Occipital lobe (tissue), 2 donors: Measurements from ENCODE around the gene PWWP2B. TPM values are rescaled to one million over a fixed set of nuclear protein-coding genes. Genes with fewer than 3 reads are reported as not detected.
A peak's percentile ranks its signal among the peaks of the same experiment; 100 is the strongest.

Experiments used
- DNase-seq: peaks from one replicate; lab custom pipeline; 2025; lab: John Stamatoyannopoulos, UW
- total RNA-seq: library from RNA; depleted of rRNA; stranded (reverse); fragments of >200 nt; gene quantifications from one replicate; pipeline ENCODE4 v1.2.3, GENCODE V29; 2014

PWWP2B gene
- total RNA-seq, 1 donor from 2014 or later, result 5.6 TPM

- no peak for DNase-seq
These were observed 21.8 kb downstream of the PWWP2B start for GRCh38 chr10:132418527-132419416.

- DNase-seq, result no peak
These were observed 22.8 kb downstream of the PWWP2B start for GRCh38 chr10:132419538-132420468.

- DNase-seq, result no peak
These were observed 23.5 kb downstream of the PWWP2B start for GRCh38 chr10:132420469-132420980.

DNA sequence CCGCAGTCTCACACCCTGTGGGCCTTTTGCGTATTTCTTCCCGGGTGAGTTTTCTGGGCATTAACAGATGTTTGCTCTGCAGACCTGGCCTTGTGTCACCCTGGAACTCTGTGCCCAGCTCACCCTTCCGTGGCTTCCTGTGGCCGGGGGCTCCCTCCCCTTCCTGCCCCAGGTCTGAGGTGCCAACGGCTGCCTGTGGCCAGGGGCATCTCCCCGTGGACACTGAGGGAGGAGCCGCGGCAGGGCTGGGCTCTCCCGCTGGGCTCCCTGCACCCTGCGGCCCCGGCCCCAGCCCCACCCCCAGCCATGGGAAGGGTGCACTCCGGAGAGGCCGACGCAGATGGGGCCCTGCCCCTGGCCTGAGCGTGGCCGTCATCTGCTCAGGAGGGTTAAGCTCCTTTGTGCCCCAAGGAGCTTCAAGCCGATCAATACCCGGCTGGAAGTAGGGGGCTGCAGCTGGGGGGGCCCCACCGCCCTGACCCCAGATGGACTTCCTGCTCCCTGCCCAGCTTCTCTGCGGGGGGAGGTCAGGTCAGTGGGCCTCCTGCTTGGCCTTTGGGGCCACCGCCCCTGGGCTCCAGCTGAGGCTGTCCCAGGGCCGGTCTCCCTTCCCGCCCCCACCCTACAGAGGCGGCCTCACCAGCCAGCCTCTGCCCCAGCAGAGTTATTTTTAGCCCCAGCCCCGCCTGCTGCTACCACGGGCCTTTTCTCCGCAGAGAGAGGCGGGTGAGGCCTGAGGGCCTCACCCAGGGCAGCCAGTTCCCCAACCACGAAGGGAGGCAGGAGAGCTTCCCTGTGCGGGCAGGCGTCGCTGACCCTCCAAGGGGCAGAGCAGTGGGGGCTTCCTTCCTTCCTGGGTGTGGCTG, 24.2 kb downstream of the PWWP2B start:
- DNase-seq, result no peak

- no peak for DNase-seq
These were observed 25.1 kb downstream of the PWWP2B start for GRCh38 chr10:132421847-132422751.

- peak; percentile 26 for DNase-seq
These were observed 26.2 kb downstream of the PWWP2B start for GRCh38 chr10:132422903-132423825.

- no peak for DNase-seq
These were observed 27.2 kb downstream of the PWWP2B start for GRCh38 chr10:132423966-132424861.

DNA sequence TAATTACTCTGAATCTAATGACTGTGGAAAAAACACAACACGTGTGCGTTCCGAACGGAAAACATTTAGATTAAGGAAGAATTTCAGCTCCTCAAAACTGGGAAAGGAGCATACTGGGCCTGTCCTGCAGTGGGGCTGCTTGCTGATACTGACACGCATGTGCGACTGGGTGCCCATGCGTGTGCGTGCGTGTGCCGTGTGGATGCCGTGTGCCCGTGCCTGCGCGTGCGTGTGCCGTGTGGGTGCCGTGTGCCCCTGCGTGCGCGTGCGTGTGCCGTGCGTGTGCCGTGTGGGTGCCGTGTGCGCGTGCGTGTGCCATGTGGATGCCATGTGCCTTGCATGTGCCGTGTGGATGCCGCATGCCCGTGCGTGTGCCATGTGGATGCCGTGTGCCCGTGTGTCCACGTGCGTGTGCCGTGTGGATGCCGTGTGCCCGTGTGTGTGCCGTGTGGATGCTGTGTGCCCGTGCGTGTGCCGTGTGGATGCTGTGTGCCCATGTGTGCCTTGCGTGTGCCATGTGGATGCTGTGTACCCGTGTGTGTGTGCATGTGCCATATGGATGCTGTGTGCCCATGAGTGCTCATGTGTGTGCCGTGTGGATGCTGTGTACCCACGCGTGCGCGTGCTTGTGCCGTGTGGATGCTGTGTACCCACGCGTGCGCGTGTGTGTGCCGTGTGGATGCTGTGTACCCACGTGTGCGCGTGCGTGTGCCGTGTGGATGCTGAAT, 28.2 kb downstream of the PWWP2B start:
- DNase-seq, result no peak

GRCh38 chr10:132425757-132426155, 28.8 kb downstream of the PWWP2B start:
- DNase-seq, result no peak

GRCh38 chr10:132427006-132427771, 30.2 kb downstream of the PWWP2B start:
- no peak for DNase-seq

DNA sequence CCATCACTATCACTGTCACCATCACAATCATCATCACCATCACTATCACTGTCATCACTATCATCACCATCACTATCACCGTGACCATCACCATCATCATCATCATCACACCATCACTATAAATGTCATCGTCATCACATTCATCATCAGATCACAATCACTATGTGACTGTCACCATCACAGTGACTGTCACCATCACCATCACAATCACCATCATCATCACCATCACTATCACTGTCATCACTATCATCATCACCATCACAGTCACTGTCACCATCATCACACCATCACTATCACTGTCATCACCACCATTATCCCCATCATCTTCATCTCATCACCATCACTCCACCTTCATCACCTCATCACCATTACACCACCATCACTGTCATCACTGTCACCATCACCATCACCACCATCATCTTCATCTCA, 31.0 kb downstream of the PWWP2B start:
- DNase-seq, result no peak

- no peak for DNase-seq
These were observed 31.5 kb downstream of the PWWP2B start for GRCh38 chr10:132428486-132428995.

DNA sequence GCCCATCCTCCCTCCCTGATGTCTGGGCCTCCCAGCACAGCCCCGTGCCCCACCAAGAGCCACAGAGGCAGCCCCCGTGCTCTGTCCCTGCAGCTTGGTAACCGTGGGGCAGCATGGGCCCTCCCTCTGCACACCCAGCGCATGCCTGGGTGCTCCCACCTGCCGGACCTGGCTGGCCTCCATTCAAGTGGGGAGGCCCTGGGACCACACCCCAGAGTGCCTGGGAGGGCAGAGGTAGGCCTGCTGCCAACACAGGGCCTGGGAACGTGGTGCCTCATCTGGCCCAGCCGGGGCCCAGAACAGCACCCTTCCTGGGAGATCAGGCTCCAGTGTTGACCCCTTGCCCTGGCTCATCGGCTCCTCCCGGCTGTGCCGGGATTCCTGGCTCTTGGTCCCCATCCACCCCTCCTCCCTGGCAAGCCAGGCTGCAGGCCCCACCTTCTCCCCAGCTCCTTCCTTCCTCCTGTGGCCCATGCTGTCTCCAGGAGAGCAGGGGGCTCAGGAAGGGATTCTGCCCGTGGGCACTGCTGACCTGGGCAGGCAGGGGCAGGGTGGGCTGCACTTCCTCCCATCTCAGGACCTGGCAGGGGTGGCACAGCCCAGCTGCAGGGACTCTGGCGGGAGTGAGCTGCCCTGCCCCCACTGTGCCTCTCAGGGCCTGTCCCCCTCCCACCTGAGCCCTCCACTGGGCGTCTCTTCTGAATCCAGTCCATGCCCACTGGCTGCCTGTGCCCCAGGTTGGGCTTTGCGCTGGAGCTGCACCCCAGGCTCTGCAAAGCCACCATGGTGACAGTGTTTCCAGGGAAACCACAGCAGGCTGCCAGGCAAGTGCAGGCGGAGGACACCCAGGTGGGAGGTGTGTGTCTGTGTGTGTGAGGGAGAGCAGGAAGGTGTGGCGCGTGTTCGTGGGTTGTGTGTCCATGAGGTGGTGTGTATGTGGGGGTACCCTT, 32.6 kb downstream of the PWWP2B start:
- peak; percentile 52 for DNase-seq

- no peak for DNase-seq
These were observed 33.3 kb downstream of the PWWP2B start for GRCh38 chr10:132430231-132430743.

- DNase-seq, result no peak
These were observed 33.9 kb downstream of the PWWP2B start for GRCh38 chr10:132430861-132431271.
